Articular chondrocyte of knee joint (primary cell): ENCODE measurements around the gene ENPP7. TPM values are rescaled to one million over a fixed set of nuclear protein-coding genes. Genes with fewer than 3 reads are reported as not detected.

Experiments used
- small RNA-seq: library from RNA; depleted of rRNA; stranded (forward); fragments of <200 nt; gene quantifications from one replicate; pipeline ENCODE3, GENCODE V24; 2012
- total RNA-seq: library from RNA; depleted of rRNA; stranded (reverse); fragments of >200 nt; gene quantifications from 2 replicates; pipeline ENCODE4 v1.2.3, GENCODE V29; 2012

Gene ENPP7, protein sequence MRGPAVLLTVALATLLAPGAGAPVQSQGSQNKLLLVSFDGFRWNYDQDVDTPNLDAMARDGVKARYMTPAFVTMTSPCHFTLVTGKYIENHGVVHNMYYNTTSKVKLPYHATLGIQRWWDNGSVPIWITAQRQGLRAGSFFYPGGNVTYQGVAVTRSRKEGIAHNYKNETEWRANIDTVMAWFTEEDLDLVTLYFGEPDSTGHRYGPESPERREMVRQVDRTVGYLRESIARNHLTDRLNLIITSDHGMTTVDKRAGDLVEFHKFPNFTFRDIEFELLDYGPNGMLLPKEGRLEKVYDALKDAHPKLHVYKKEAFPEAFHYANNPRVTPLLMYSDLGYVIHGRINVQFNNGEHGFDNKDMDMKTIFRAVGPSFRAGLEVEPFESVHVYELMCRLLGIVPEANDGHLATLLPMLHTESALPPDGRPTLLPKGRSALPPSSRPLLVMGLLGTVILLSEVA
- total RNA-seq = not detected in 2 replicates

DNA sequence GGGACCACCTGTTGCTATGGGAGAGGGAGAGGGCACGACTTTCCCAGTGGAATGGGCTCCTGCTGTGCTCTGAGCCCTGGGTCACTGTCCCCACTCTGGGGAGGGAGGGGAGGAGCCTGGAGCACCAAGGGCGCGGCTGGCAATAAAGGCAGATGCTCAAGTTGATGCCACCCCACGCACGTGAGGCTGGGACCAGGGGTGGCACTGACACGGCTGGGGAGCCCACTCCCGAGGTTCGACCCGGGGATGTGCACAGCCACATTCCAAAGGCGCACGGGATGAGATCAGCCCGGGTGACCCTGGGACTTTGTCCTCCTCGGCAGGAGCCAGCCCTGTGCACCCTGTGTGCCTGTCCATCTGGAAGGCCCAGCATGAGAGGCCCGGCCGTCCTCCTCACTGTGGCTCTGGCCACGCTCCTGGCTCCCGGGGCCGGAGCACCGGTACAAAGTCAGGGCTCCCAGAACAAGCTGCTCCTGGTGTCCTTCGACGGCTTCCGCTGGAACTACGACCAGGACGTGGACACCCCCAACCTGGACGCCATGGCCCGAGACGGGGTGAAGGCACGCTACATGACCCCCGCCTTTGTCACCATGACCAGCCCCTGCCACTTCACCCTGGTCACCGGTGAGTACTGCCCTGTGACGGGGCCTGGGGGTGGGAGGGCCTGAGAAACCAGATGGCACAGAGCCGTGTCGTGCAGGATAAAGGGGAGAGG, at the start of gene ENPP7:
TSS of gene ENPP7 (plus strand) at position 175 of the 715 bp plus-strand sequence. CDS start at position 372, 197 bp downstream.

DNA sequence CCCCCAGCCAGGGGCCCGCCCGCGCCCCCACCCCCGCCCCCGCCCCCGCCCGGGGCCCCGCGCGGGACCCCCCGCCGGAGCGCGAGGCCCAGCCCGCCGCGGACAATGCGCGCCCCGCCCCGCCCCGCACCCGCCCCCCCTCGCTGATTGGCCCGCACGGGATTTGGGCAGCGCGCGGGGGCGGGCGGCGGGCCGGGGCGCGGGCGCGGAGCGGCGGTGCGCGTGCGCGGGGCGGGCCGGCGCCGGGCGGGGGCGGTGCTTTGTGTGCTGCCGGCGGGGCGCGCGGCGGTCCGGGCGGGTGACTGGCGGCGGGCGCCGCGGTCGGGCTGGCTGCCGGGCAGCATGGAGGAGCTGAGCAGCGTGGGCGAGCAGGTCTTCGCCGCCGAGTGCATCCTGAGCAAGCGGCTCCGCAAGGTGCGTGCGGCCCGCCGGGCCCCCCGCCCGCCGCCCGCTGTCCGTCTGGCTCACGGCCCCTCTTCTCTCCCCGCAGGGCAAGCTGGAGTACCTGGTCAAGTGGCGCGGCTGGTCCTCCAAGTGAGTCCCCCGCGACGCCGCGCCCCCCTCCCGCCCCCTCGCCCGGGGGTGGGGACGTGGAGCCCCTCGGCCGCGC, 47.3 kb downstream of the ENPP7 start, which contains the start of gene CBX2:
TSS of gene CBX2 (plus strand) at position 255 of the 610 bp plus-strand sequence. CDS start at position 343, 88 bp downstream.

Small RNA genes within 50 kb of the gene (small RNA-seq; reads per million reads assigned to genes)
- not detected for gene MIR4739

Other genes with a start within 250 kb of the ENPP7 start
- gene RBFOX3, start 119.9 kb upstream of the ENPP7 start, total RNA-seq = not detected in 2 replicates
- 0.22 and 0.26 TPM in 2 replicates for gene CBX2, start 47.2 kb downstream of the ENPP7 start, total RNA-seq
- 2.9 and 3.8 TPM in 2 replicates for gene CBX8, start 66.1 kb downstream of the ENPP7 start, total RNA-seq
- gene CBX4, start 108.5 kb downstream of the ENPP7 start, total RNA-seq = 10.5 and 10.9 TPM in 2 replicates